Measurements from ENCODE around the gene CREG2.

CREG2 gene

GRCh38 chr2:101432411-101433181 lies 45.3 kb upstream of the CREG2 start:
- Histone ChIP-seq H2BK5ac (ENCODE audit: low read depth, low read length, poor library complexity, severe bottlenecking) (no peak overlapping the region), H3K23ac (ENCODE audit: low read length in 2 of 2) (no peak overlapping the region), H3K27me3 (ENCODE audit: control insufficient read depth in 1 of 2, insufficient read depth in 1 of 2, low read length in 2 of 2) (peaks cover 0 to 3% of the 10 kb centered on the region in 2 experiments), H3K4ac (ENCODE audit: low read depth in 1 of 2, low read length in 2 of 2) (no peak overlapping the region), H3K18ac (ENCODE audit: low read depth in 1 of 2, low read length in 2 of 2) (no peak overlapping the region), H3K4me3 (ENCODE audit: insufficient read depth in 1 of 2, low read depth in 1 of 2, low read length in 2 of 2) (no peak overlapping the region), H2AK5ac (ENCODE audit: low read length, severe bottlenecking) (no peak overlapping the region), H3K4me1 (ENCODE audit: control insufficient read depth, insufficient read depth, low read depth, low read length) (no peaks in the 10 kb centered on the region), H3K9ac (ENCODE audit: low read length) (peak overlapping the region; percentile 73), H2BK12ac (ENCODE audit: low read length in 2 of 2) (no peak overlapping the region), H3K4me2 (ENCODE audit: low read length, poor library complexity, severe bottlenecking) (no peak overlapping the region), H3K79me1 (replicated peaks; ENCODE audit: low read length, poor library complexity, severe bottlenecking) (no peaks in the 10 kb centered on the region), H3K36me3 (ENCODE audit: control insufficient read depth in 1 of 2, insufficient read depth in 2 of 2, low read depth in 1 of 2, low read length in 2 of 2) (peaks cover 0 to 58% of the 10 kb centered on the region in 2 experiments), H4K91ac (ENCODE audit: low read length) (no peak overlapping the region), H2BK15ac (ENCODE audit: low read depth, poor library complexity, severe bottlenecking) (no peak overlapping the region), H2BK120ac (ENCODE audit: low read depth, low read length) (no peak overlapping the region), H2AFZ (ENCODE audit: low read depth, low read length) (no peak overlapping the region), H3K27ac (ENCODE audit: low read length, poor library complexity, severe bottlenecking) (no peak overlapping the region), H4K8ac (ENCODE audit: low read length) (peak overlapping the region; percentile 15), H3K14ac (ENCODE audit: low read length in 2 of 2) (no peak overlapping the region), H3K9me3 (ENCODE audit: control insufficient read depth, low read length) (no peaks in the 10 kb centered on the region)
- 93% methylated on average over 20 of the region's 20 CpGs for WGBS
- no peak for DNase-seq

GRCh38 chr2:101431486-101431885 lies 44.2 kb upstream of the CREG2 start:
- H3K79me1 ChIP-seq (replicated peaks; ENCODE audit: low read length, poor library complexity, severe bottlenecking): no peaks in the 10 kb centered on the region
- H3K14ac ChIP-seq (ENCODE audit: low read length in 2 of 2): no peak overlapping the region
- no peak overlapping the region for H2BK12ac ChIP-seq (ENCODE audit: low read length in 2 of 2)
- no peak overlapping the region for H2AK5ac ChIP-seq (ENCODE audit: low read length, severe bottlenecking)
- H3K4ac ChIP-seq (ENCODE audit: low read depth in 1 of 2, low read length in 2 of 2): no peak overlapping the region
- peak overlapping the region; percentile 73 for H3K9ac ChIP-seq (ENCODE audit: low read length)
- no peak overlapping the region for H3K18ac ChIP-seq (ENCODE audit: low read depth in 1 of 2, low read length in 2 of 2)
- H3K9me3 ChIP-seq (ENCODE audit: control insufficient read depth, low read length): no peaks in the 10 kb centered on the region
- no peak overlapping the region for H2BK120ac ChIP-seq (ENCODE audit: low read depth, low read length)
- no peak overlapping the region for H2BK15ac ChIP-seq (ENCODE audit: low read depth, poor library complexity, severe bottlenecking)
- no peak overlapping the region for H3K23ac ChIP-seq (ENCODE audit: low read length in 2 of 2)
- no peak overlapping the region for H2AFZ ChIP-seq (ENCODE audit: low read depth, low read length)
- no peak for DNase-seq
- H3K36me3 ChIP-seq (ENCODE audit: control insufficient read depth in 1 of 2, insufficient read depth in 2 of 2, low read depth in 1 of 2, low read length in 2 of 2): peaks cover 0 to 66% of the 10 kb centered on the region in 2 experiments
- H3K27ac ChIP-seq (ENCODE audit: low read length, poor library complexity, severe bottlenecking): no peak overlapping the region
- peaks cover 0 to 3% of the 10 kb centered on the region in 2 experiments for H3K27me3 ChIP-seq (ENCODE audit: control insufficient read depth in 1 of 2, insufficient read depth in 1 of 2, low read length in 2 of 2)
- no peak overlapping the region for H2BK5ac ChIP-seq (ENCODE audit: low read depth, low read length, poor library complexity, severe bottlenecking)
- H4K91ac ChIP-seq (ENCODE audit: low read length): no peak overlapping the region
- no peak overlapping the region for H4K8ac ChIP-seq (ENCODE audit: low read length)
- no peaks in the 10 kb centered on the region for H3K4me1 ChIP-seq (ENCODE audit: control insufficient read depth, insufficient read depth, low read depth, low read length)
- WGBS: 92% methylated on average over 4 of the region's 4 CpGs
- H3K4me2 ChIP-seq (ENCODE audit: low read length, poor library complexity, severe bottlenecking): no peak overlapping the region
- no peak overlapping the region for H3K4me3 ChIP-seq (ENCODE audit: insufficient read depth in 1 of 2, low read depth in 1 of 2, low read length in 2 of 2)

GRCh38 chr2:101430156-101430555 lies 42.9 kb upstream of the CREG2 start:
- H3K9me3 ChIP-seq (ENCODE audit: control insufficient read depth, low read length): no peaks in the 10 kb centered on the region
- H3K27ac ChIP-seq (ENCODE audit: low read length, poor library complexity, severe bottlenecking): no peak overlapping the region
- H3K4me2 ChIP-seq (ENCODE audit: low read length, poor library complexity, severe bottlenecking): no peak overlapping the region
- H3K79me1 ChIP-seq (replicated peaks; ENCODE audit: low read length, poor library complexity, severe bottlenecking): no peaks in the 10 kb centered on the region
- H3K23ac ChIP-seq (ENCODE audit: low read length in 2 of 2): no peak overlapping the region
- H4K91ac ChIP-seq (ENCODE audit: low read length): no peak overlapping the region
- H2BK120ac ChIP-seq (ENCODE audit: low read depth, low read length): no peak overlapping the region
- no peaks in the 10 kb centered on the region for H3K27me3 ChIP-seq (ENCODE audit: control insufficient read depth in 1 of 2, insufficient read depth in 1 of 2, low read length in 2 of 2)
- H2AFZ ChIP-seq (ENCODE audit: low read depth, low read length): no peak overlapping the region
- H2BK12ac ChIP-seq (ENCODE audit: low read length in 2 of 2): no peak overlapping the region
- no peak overlapping the region for H2AK5ac ChIP-seq (ENCODE audit: low read length, severe bottlenecking)
- no peaks in the 10 kb centered on the region for H3K4me1 ChIP-seq (ENCODE audit: control insufficient read depth, insufficient read depth, low read depth, low read length)
- no peak overlapping the region for H2BK5ac ChIP-seq (ENCODE audit: low read depth, low read length, poor library complexity, severe bottlenecking)
- H2BK15ac ChIP-seq (ENCODE audit: low read depth, poor library complexity, severe bottlenecking): no peak overlapping the region
- H3K4ac ChIP-seq (ENCODE audit: low read depth in 1 of 2, low read length in 2 of 2): no peak overlapping the region
- no peak for DNase-seq
- no peak overlapping the region for H4K8ac ChIP-seq (ENCODE audit: low read length)
- 93% methylated on average over 2 of the region's 2 CpGs for WGBS
- no peak overlapping the region for H3K14ac ChIP-seq (ENCODE audit: low read length in 2 of 2)
- H3K4me3 ChIP-seq (ENCODE audit: insufficient read depth in 1 of 2, low read depth in 1 of 2, low read length in 2 of 2): no peak overlapping the region
- peaks cover 0 to 72% of the 10 kb centered on the region in 2 experiments for H3K36me3 ChIP-seq (ENCODE audit: control insufficient read depth in 1 of 2, insufficient read depth in 2 of 2, low read depth in 1 of 2, low read length in 2 of 2)
- no peak overlapping the region for H3K9ac ChIP-seq (ENCODE audit: low read length)
- H3K18ac ChIP-seq (ENCODE audit: low read depth in 1 of 2, low read length in 2 of 2): no peak overlapping the region

- Histone ChIP-seq H3K9ac (ENCODE audit: low read length) (no peak overlapping the region), H3K4me2 (ENCODE audit: low read length, poor library complexity, severe bottlenecking) (no peak overlapping the region), H2BK120ac (ENCODE audit: low read depth, low read length) (no peak overlapping the region), H3K4me1 (ENCODE audit: control insufficient read depth, insufficient read depth, low read depth, low read length) (no peaks in the 10 kb centered on the region), H2AFZ (ENCODE audit: low read depth, low read length) (no peak overlapping the region), H3K36me3 (ENCODE audit: control insufficient read depth in 1 of 2, insufficient read depth in 2 of 2, low read depth in 1 of 2, low read length in 2 of 2) (peaks cover 0 to 68% of the 10 kb centered on the region in 2 experiments), H2AK5ac (ENCODE audit: low read length, severe bottlenecking) (no peak overlapping the region), H3K18ac (ENCODE audit: low read depth in 1 of 2, low read length in 2 of 2) (no peak overlapping the region), H3K23ac (ENCODE audit: low read length in 2 of 2) (no peak overlapping the region), H3K9me3 (ENCODE audit: control insufficient read depth, low read length) (no peaks in the 10 kb centered on the region), H3K4me3 (ENCODE audit: insufficient read depth in 1 of 2, low read depth in 1 of 2, low read length in 2 of 2) (no peak overlapping the region), H4K8ac (ENCODE audit: low read length) (no peak overlapping the region), H3K27ac (ENCODE audit: low read length, poor library complexity, severe bottlenecking) (no peak overlapping the region), H2BK5ac (ENCODE audit: low read depth, low read length, poor library complexity, severe bottlenecking) (no peak overlapping the region), H4K91ac (ENCODE audit: low read length) (no peak overlapping the region), H3K4ac (ENCODE audit: low read depth in 1 of 2, low read length in 2 of 2) (no peak overlapping the region), H3K79me1 (replicated peaks; ENCODE audit: low read length, poor library complexity, severe bottlenecking) (no peaks in the 10 kb centered on the region), H2BK15ac (ENCODE audit: low read depth, poor library complexity, severe bottlenecking) (no peak overlapping the region), H3K14ac (ENCODE audit: low read length in 2 of 2) (no peak overlapping the region), H3K27me3 (ENCODE audit: control insufficient read depth in 1 of 2, insufficient read depth in 1 of 2, low read length in 2 of 2) (no peaks in the 10 kb centered on the region), H2BK12ac (ENCODE audit: low read length in 2 of 2) (no peak overlapping the region)
- 90% methylated on average over 5 of the region's 6 CpGs for WGBS
- no peak for DNase-seq
Measured at GRCh38 chr2:101429453-101429852, 42.1 kb upstream of the CREG2 start.
